Transverse colon (tissue), 4 donors: ENCODE measurements around the gene TTLL3.

Experiments used
- EP300 ChIP-seq: sonication (generic); formaldehyde crosslinking; IDR thresholded peaks from one replicate; pipeline ENCODE4 v1.6.1; 2017; ENCODE audit warnings: antibody characterized with exemption, low read depth
- POLR2A ChIP-seq: fragments of 450-650 bp; IDR thresholded peaks from one replicate; pipeline ENCODE4 v1.6.1; 2016; ENCODE audit warnings: antibody characterized with exemption, mild to moderate bottlenecking, moderate library complexity
- POLR2AphosphoS5 ChIP-seq, 3 donors: sonication (generic); formaldehyde crosslinking; IDR thresholded peaks; one replicate each; pipeline ENCODE4 v1.6.1; 2016; ENCODE audit warnings: antibody characterized with exemption in 3 of 3
- TF ChIP-seq, protein P1 (sequence below), 5 experiments: fragments of 200-600 bp in 3 of 5; fragments of 450-650 bp in 2 of 5; sonication (generic) in 3 of 5; IDR thresholded peaks; 1 replicate in 2 of 5; 2 replicates in 3 of 5; pipeline ENCODE4 v1.5.1; 2016 to 2017; ENCODE audit warnings: antibody characterized with exemption in 5 of 5, inconsistent platforms in 3 of 5, mild to moderate bottlenecking in 2 of 5, moderate library complexity in 1 of 5

DNA sequence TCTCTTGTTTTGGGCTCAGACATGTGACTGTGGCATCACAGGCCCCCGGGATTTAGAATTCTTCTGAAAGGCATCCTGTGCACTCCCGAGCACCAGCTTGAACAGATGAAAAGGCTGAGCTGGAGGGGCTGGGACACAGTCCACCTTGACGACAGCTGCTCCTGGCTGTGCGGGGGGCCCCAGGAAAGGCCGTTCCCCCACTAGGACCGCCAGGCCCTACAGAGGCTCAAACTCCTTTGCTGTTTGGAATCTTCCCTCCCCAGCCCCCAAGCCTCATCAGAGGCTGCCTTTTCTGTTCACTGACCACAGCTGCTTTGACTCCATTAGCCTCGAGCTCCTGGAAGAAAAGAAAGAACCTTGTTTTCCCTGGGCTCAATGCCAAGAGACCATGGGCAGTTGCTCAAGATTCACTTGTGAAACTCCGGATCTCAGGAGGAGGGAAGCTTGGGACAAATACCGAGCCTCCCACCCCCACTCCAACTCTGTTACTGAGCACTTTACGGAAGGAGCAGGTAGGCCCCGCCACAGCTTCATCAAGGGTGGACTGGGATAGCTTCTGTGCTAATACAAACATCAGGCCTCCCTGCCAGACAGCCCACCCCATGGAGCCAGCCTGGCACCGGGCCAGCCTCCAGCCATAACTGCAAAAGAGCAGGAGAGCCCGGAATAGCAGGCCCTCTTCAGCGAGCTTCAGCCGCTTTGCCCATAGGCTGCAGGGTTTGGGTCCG is 54.3 kb downstream of the TTLL3 start:
- TF ChIP-seq EP300 (no peak), POLR2AphosphoS5 (IDR thresholded peaks at IDR 0.05) (no peak), POLR2A (no peak)
- TF ChIP-seq, protein P1, sequence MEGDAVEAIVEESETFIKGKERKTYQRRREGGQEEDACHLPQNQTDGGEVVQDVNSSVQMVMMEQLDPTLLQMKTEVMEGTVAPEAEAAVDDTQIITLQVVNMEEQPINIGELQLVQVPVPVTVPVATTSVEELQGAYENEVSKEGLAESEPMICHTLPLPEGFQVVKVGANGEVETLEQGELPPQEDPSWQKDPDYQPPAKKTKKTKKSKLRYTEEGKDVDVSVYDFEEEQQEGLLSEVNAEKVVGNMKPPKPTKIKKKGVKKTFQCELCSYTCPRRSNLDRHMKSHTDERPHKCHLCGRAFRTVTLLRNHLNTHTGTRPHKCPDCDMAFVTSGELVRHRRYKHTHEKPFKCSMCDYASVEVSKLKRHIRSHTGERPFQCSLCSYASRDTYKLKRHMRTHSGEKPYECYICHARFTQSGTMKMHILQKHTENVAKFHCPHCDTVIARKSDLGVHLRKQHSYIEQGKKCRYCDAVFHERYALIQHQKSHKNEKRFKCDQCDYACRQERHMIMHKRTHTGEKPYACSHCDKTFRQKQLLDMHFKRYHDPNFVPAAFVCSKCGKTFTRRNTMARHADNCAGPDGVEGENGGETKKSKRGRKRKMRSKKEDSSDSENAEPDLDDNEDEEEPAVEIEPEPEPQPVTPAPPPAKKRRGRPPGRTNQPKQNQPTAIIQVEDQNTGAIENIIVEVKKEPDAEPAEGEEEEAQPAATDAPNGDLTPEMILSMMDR (IDR thresholded peaks at IDR 0.05), result no peak
